Coronary artery (tissue), 2 donors: ENCODE results near the gene AGT.

Source experiments
- DNase-seq: peaks from one replicate; pipeline ENCODE4 v3.0.0-alpha.2; 2017; ENCODE audit warnings: low spot score
- H3K27ac ChIP-seq, 2 donors: fragments of 200-600 bp; sonication (generic); one replicate each; pipeline ENCODE4 v1.5.1; 2016 to 2019
- H3K4me3 ChIP-seq: fragments of 200-600 bp; sonication (generic); 2 replicates; pipeline ENCODE4 v1.5.1; 2016; ENCODE audit warnings: mild to moderate bottlenecking, moderate library complexity
- CTCF ChIP-seq: fragments of 200-600 bp; sonication (generic); IDR thresholded peaks from one replicate; pipeline ENCODE4 v1.5.1; 2019; ENCODE audit warnings: antibody characterized with exemption

Gene AGT

GRCh38 chr1:230713915-230714764 lies at the start of gene AGT:
Gene AGT, minus strand, starts transcription at chr1:230714122. Its CDS starts 3,299 bp downstream, at chr1:230710823.
- peak within 1 kb of the TSS; percentile 63 for H3K4me3 ChIP-seq
- DNase-seq: peak; percentile 86
- H3K27ac ChIP-seq: peak within 1 kb of the TSS; percentile 64 to 72
- TF ChIP-seq CTCF: no peak

GRCh38 chr1:230761443-230762167 lies 47.7 kb upstream of the AGT start:
- Histone ChIP-seq H3K4me3 (no peak overlapping the region), H3K27ac (no peak overlapping the region)
- no peak for TF ChIP-seq CTCF
- no peak for DNase-seq

DNA sequence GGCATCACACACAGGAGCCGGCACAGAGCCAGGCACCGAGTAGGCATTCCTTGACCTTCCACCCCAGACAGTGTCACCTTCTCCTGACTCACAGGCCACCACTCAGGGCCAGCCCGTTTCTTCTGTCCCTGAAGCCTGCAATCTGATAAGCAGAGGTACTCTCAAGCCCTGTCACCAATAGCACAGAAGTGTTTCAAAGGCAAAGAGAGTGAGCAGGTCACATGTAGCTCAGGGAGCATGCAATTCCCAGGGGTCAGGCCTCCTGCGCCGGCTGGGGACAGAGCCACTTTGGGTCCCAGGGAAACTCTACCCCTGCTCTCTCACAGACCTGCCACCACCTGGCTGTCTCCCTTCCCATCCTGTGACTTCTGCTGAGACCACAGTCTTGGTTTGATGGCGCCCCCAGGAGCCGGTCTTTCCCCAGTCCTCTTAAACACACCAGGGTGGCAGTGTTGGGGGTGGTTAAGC lies 46.5 kb upstream of the AGT start:
- DNase-seq: no peak
- Histone ChIP-seq H3K4me3 (no peak overlapping the region), H3K27ac (no peak overlapping the region)
- TF ChIP-seq CTCF: no peak

DNA sequence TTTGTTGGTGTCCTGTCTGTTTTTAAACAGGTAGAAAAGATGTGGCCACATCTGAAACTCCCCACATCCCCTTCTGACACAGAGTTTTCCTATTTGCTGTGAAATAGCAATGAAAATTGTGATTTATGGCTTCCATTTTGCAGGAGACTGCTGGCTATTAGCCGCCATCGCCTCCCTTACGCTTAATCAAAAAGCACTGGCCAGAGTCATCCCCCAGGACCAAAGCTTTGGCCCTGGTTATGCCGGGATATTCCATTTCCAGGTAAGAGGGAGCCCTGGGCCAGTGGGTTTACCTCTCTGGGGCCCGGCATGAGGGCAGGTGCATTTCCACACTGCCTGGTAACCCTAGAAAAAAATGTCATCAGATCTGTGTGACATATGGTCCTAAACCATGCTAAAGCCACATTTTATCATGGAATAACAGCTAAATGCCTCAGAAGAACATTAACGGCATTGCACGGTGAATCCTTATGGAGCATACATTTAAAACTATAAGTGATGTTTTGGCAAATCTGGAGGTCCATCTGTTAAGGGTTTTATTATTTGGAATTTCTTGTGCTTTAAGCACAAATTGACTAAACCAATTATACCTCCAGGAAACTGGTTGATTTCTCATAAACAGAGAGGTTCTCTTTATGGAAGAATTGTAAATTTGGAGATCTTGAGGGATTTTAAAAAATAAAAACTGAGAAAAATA lies 45.6 kb upstream of the AGT start:
- no peak for TF ChIP-seq CTCF
- no peak for DNase-seq
- Histone ChIP-seq H3K27ac (no peak overlapping the region), H3K4me3 (no peak overlapping the region)

DNA sequence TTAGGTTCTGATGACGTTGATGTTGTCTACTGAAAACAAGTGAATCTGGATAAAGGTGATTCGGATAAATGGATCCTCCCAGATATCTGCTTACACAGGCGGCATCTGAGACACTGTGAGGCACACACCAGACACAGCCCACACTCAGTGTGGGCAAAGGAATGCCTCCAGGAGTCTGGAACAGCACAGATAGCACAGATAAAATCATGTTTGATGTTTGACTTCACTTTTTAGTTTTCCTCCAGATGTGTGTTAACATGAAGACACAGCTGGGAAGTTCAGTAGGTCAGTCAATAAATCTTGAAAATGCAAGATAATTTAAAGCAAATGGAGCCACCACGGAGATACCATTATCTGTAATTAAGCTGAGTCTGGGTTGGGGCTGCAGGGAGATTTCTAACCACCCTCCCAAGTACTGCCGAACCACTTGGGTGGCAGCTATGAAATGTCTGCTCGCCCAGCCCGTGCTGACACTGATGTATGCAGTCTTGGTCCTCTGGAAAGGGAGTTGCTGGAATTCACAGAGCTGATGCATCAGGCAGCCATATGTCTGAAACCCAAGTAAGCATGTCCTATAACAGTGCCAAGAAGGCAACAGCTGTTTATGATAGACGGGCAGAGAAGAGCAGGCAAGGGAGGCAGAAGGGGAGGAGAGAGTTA lies 44.9 kb upstream of the AGT start:
- no peak for TF ChIP-seq CTCF
- Histone ChIP-seq H3K4me3 (no peak overlapping the region), H3K27ac (no peak overlapping the region)
- no peak for DNase-seq

DNA sequence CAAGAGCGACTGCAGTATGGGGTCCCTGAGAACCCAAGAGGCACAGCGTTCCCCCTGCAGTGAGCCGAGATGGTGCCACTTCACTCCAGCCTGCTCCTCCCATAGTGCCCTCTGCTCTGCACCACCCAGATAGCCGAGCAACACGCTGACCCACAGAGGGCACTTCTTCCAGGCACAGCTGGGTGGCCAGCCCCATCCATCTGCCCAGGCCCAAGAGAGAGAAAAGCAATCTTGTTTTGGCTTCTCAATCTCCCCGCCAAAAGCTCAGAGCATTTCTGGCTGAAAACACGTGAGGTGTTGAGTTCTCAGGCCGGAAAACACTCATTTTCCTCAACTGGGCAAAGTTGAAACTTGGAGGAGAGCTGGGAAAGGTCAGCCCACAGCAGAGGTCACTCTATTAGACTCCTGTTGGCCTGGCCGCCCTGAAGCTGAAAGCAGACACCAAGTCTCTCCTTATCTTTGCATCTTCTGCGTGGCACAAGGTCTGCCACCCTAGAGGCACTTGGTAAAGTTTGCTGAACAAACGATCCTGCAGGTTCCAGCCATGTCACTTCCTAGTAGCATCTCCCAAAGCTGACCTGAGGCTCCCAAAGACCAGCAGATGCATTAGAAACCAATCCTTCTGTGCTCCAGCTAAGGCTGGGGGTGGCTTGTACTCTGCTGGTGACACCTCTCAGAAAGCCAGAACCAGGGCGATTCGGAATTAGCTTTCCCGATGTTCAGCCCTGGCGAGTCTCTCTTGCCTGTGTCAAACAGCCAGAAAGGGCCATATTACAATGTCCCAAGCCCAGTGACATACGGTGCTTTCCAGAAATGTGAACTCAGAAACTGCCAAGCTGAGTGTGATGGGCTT lies 44.2 kb upstream of the AGT start:
- DNase-seq: no peak
- Histone ChIP-seq H3K27ac (no peak overlapping the region), H3K4me3 (no peak overlapping the region)
- no peak for TF ChIP-seq CTCF
